Activated T-helper 9 cell treated with anti-CD3 and anti-CD28 coated beads, Interleukin-2, amount 50 U/mL, for 16 hours (primary cell): ENCODE measurements around the gene ZNF436.
"Not testable (repeated sequence)": the region's sequence is repeated elsewhere in the genome, so short reads cannot be mapped to it uniquely, and the experiment has no call there.

Experiments
- DNase-seq: peaks from one replicate; pipeline ENCODE4 v3.0.0-alpha.2; 2020; ENCODE audit warnings: low read depth

The ZNF436 gene

DNA sequence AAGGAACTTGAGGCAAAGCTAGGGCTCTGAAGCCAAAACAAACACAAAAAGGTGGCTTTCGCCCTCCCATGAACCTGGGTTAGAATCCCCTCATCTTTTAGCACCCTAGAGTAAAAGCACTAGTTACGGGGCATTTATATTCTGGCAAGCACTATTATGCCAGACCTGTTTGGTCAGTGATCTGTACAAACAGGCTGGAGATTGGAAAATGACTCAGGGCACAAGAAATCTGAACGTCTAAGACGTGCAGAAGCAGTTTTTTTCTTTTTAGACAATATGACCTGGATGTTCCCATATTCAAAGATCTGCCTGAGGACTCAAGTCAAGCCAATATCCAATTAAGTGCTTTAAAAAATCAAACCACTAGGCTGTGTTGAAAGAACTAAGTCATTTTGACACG, 3.0 kb downstream of the ZNF436 start:
- DNase-seq = no peak

- DNase-seq = no peak
These were observed 3.5 kb downstream of the ZNF436 start for GRCh38 chr1:23366146-23366545.

DNA sequence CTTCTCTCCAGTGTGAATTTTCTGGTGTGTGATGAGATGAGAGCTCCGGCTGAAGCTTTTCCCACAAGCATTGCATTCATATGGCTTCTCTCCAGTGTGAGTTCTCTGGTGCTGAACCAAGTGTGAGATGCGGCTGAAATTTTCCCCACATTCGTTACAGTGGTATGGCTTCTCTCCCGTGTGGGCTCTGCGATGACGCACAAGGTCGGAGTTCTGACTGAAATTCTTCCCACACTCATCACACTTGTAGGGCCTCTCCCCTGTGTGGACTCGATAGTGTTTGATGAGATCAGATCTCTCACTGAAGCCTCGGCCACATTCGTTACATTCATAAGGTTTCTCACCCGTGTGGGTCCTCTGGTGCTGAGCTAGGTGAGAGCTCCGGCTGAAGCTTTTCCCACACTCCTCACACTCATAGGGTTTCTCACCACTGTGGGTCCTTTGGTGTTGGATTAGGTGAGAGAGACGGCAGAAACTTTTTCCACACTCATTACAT, 7.4 kb downstream of the ZNF436 start:
- no peak for DNase-seq

DNA sequence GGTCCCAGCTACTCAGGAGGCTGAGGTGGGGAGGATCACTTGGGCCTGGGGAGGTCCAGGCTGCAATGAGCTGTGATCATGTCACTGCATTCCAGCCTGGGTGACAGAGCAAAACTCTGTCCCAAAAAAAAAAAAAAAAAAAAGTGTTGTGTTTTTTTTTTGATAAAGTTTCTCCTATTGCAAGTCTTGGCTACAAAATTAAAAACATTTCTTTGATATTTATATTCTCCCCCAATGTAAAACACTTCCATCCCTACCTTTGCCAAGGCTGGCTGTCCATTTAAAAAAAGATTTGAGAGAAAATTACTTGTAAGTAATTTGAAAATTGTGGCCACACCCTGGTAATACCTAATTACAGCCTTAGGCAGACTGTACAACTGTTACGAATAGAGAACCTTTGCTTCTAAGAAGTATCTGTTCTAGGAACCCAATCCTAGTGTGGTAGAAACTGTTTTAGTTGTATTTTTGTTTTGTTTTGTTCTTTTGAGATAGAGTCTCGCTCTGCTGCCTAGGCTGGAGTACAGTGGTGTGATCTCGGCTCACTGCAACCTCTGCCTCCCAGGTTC, 11.2 kb downstream of the ZNF436 start:
- no peak for DNase-seq

DNA sequence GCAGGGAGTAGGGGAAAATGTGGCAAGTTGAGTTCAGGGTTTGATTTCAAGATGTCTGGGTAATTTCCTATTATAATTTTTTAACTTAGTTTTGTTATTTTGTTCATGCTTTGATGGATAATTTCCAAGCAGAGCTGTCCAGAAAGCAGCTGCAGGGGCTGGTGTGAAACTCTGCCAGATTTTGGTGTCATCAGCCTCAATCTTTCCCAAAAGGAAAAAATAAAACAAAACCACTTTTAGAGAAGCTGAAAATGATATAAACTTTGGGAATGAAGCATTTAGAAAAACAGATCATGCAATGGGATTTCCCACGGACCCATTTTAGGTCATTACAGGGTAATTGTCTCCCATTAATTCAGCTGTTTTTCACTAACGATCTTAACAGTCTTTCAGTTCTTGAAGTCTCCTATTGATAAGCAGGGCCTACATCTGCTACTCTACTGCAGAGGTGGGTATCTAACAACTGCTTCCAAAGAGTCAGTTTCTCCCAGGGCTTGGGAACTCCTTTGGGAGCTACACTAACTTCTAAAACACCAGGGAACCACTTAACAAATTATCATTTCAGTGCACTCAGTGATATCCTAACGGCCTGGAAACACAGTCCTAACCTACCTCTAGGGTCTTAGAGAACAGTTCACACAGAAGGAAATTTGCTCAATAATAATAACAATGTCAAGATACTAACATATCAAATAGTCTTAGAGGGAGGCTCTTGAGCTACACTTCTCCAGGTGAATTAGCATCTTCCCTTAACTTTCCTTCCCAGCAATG, 12.3 kb downstream of the ZNF436 start:
- no peak for DNase-seq

- DNase-seq = no peak
These were observed 13.0 kb downstream of the ZNF436 start for GRCh38 chr1:23356471-23357137.

GRCh38 chr1:23354245-23354644, 15.4 kb downstream of the ZNF436 start:
- DNase-seq = no peak

GRCh38 chr1:23352096-23352695, 17.4 kb downstream of the ZNF436 start:
- DNase-seq = no peak

DNA sequence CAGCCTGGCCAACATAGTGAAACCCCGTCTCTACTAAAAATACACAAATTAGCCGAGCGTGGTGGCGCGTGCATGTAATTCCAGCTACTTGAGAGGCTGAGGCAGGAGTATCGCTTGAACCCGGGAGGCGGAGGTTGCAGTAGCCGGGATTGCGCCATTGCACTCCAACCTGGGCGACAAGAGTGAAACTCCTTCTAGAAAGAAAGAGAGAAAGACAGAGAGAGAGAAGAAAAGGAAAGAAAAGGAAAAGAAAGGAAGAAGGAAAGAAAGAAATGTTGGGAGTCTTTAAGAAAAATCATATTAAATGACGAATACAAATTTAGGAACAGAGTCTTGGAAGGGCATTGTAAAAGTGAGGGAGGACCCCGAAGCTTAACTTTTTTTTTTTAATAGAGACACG, 23.7 kb downstream of the ZNF436 start:
- DNase-seq = no peak

DNA sequence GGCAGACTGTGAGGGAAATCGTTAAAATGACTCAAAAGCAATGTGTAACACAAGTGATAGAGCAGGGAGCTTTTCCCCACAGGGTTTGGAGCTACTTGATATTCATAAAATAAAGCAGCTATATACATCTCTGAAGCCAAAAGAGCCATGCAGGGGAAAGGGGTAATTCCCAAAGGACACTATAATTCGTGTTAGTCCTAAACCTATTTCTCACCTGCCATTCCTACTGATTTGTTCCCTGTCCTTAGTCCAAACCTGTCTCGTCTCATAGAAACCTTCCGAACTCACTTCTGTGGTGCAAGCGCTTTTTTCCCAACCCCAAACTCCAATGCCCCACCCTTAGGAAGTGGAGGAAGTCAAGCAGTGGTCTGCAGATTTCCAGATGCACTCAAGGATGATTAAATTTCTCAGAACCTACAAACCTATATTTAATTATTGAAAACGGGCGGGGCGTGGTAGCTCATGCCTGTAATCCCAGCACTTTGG, 24.6 kb downstream of the ZNF436 start:
- DNase-seq = no peak

GRCh38 chr1:23344111-23344986, 25.3 kb downstream of the ZNF436 start, which contains the start of gene HNRNPR:
Gene HNRNPR (minus strand): TSS chr1:23344284. CDS start chr1:23341008, 3,276 bp downstream.
- DNase-seq = peak; percentile 97

GRCh38 chr1:23343221-23344110, 26.2 kb downstream of the ZNF436 start:
- DNase-seq = peak; percentile 43

DNA sequence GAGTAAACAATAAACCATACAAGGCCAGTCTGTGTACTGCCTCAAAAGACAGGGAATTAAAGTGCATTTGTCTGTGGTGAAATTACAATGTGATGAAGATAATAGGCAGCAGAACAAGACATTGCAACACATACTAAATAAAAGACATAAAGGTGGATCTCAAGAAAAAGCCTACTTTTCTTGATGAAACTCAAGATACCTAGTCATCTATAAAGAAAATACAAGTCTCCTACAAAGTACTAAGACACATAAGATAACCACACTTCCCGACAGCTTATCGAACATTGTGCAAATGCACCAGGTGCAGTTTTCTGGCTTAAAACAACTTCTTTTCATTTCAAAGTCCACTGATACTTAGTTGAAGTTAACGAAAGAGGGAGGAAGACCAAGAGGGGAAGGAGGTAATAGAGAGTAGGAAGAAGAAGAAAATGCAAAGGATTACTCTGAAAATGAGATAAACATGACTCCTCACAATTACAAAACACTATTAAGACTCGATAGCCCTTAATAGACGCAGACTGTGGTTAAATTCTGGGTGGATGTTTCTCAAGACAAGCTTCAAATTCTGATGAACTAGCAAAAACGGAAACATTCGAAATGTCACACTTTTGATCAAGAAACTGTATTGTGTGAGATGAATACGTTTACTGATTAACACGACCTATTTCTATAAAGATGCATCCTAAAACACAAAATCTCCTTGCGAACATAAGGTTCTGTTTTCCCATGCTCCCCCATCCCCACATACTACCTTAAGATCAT, 27.5 kb downstream of the ZNF436 start:
- no peak for DNase-seq

- no peak for DNase-seq
These were observed 30.0 kb downstream of the ZNF436 start for GRCh38 chr1:23339632-23340031.

- DNase-seq = no peak
These were observed 31.8 kb downstream of the ZNF436 start for GRCh38 chr1:23337869-23338268.

DNA sequence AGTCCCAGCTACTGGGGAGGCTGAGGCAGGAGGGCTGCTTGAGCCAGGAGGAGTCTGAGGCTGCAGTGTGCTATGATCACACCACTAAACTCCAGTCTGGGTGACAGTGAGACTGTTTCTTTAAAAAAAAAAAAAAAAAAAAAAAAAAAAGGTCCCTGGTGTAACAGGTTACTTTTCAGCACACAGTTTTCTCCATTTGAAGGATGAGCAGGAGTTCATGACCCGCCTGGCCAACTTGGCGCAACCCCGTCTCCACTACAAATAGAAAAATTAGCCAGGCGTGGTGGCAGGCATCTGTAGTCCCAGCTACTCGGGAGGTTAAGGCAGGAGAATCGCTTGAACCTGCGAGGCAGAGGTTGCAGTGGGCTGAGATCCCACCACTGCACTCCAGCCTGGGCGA, 37.9 kb downstream of the ZNF436 start:
- DNase-seq = no peak

DNA sequence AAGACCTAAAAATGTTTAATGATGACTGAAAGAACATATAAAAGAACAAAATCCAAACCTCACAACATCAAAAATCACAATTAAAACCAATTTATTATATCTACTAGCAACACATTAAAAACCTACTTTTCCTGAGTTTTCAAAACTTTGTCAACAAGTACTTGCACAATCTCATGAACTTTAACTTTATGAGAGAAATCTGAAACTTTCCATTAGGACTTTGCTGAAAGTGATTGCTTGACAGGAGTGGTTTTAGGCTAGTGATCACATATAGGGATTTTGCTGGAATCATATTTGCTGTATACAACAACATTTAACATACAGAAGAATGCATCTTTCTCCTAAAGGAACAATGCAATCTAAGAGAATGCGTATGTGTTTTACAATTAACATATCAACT, 38.8 kb downstream of the ZNF436 start:
- DNase-seq = no peak

DNA sequence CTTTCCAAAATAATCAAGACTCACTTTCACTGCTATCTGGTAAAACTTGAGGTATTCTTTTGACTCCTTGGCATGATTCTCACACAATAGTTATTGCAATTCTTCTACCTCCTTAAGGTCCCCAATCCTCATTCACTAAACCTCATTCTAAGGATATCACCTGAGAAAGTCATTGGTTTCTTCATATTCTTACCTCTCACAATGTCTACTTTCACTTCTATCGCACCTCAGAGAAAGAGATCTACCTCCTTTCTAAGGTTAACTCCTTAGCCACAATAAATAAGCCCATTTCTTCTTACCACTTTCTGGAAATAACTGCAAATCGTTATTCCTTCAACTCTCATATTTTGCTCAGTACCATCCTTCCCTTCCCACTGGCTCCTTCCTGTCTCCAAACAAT, 44.2 kb downstream of the ZNF436 start:
- DNase-seq = no peak

DNA sequence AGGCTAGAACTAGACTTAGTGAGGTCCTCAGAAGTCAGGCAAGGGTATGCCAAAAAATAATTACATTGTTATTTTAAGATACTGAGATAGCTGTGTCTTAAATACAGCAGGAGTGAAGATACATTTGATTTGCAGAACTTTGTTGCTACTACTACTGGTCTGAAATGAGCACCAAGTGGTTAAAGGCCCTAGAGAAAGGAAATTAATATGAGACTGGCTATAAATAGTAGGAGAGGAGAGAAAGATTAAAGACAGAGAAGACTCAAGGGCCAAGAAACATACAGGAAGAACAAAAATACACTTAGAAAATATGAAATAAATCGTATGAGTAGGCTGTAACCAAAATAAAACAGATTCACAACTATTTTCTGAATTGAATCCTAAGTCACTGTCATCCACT, 46.9 kb downstream of the ZNF436 start:
- no peak for DNase-seq

DNA sequence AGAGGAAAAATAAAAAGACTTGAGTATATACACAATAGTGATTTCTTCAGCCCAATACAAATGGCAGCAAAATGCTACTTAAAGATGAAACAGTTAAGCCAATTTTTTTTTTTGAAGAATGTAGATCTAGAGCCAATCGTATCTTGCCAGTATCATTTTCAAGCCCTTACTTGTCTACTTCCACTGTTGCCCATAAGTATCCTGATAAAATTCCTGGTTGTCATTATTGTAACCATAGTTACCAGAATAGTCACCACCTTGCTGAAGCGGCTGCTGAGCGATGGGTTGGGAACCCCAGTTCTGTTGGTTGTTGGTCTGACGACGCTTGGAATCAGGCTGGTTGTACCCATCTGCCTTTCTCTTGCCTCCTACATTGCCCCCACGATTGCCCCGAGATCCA, 59.4 kb downstream of the ZNF436 start:
- not testable (repeated sequence) for DNase-seq
